Keratinocyte (primary cell): ENCODE data around the gene SH3BP1. TPM values are rescaled to one million over a fixed set of nuclear protein-coding genes. Genes with fewer than 3 reads are reported as not detected.

Source experiments
- DNase-seq: peaks from one replicate; pipeline ENCODE4 v3.0.0-alpha.2; 2011; ENCODE audit warnings: low read depth, missing footprints, low spot score
- FAIRE-seq: peaks from 2 replicates; lab custom pipeline; 2011; peaks lifted over from hg19 to GRCh38; lab: Jason Lieb, UNC
- H2AFZ ChIP-seq: 2 replicates; pipeline ENCODE4 v1.6.0; 2012; ENCODE audit warnings: low read length, control low read depth, inconsistent platforms; ENCODE audit not compliant: control insufficient read depth
- H3K27ac ChIP-seq: 2 replicates; pipeline ENCODE4 v1.5.1; 2011; ENCODE audit warnings: low read length; ENCODE audit not compliant: control insufficient read depth, insufficient read depth
- H3K27me3 ChIP-seq: 3 replicates; pipeline ENCODE4 v1.6.0; 2011; ENCODE audit warnings: low read length; ENCODE audit not compliant: control insufficient read depth, insufficient read depth; ENCODE audit errors: extremely low read depth
- H3K36me3 ChIP-seq, 2 experiments: 2 replicates in 1 of 2; 3 replicates in 1 of 2; pipeline ENCODE4 v1.5.1; 2011; ENCODE audit warnings: low read length in 2 of 2, mild to moderate bottlenecking in 1 of 2; ENCODE audit not compliant: control insufficient read depth in 2 of 2, insufficient read depth in 2 of 2; ENCODE audit errors: extremely low read depth in 1 of 2
- H3K4me1 ChIP-seq: 3 replicates; pipeline ENCODE4 v1.5.1; 2011; ENCODE audit warnings: low read length; ENCODE audit not compliant: control insufficient read depth, insufficient read depth; ENCODE audit errors: extremely low read depth
- H3K4me2 ChIP-seq: 3 replicates; pipeline ENCODE4 v1.6.0; 2011; ENCODE audit warnings: low read depth, low read length; ENCODE audit not compliant: control insufficient read depth, insufficient read depth; ENCODE audit errors: extremely low read depth
- H3K4me3 ChIP-seq, 3 experiments: fragments of 200-600 bp in 1 of 3; sonication (generic) in 1 of 3; 2 replicates in 2 of 3; 3 replicates in 1 of 3; pipeline ENCODE4 v1.5.1; 2011 to 2016; ENCODE audit warnings: low read length in 3 of 3, mild to moderate bottlenecking in 3 of 3, control low read depth in 2 of 3, inconsistent platforms in 1 of 3, low read depth in 1 of 3, mixed read lengths in 1 of 3, mixed run types in 1 of 3, moderate library complexity in 1 of 3; ENCODE audit not compliant: control insufficient read depth in 2 of 3, insufficient read depth in 2 of 3; ENCODE audit errors: extremely low read depth in 1 of 3
- H3K79me2 ChIP-seq: 2 replicates; pipeline ENCODE4 v1.6.0; 2012; ENCODE audit warnings: low read length; ENCODE audit not compliant: control insufficient read depth, insufficient read depth
- H3K9ac ChIP-seq: 3 replicates; pipeline ENCODE4 v1.6.0; 2011; ENCODE audit warnings: low read length; ENCODE audit not compliant: control insufficient read depth, insufficient read depth; ENCODE audit errors: extremely low read depth
- H3K9me1 ChIP-seq: 3 replicates; pipeline ENCODE4 v1.6.0; 2011; ENCODE audit warnings: low read length; ENCODE audit not compliant: control insufficient read depth, insufficient read depth; ENCODE audit errors: extremely low read depth
- H3K9me3 ChIP-seq: 2 replicates; pipeline ENCODE4 v1.5.1; 2012; ENCODE audit warnings: low read depth, low read length; ENCODE audit not compliant: control insufficient read depth
- H4K20me1 ChIP-seq: 3 replicates; pipeline ENCODE4 v1.6.0; 2011; ENCODE audit warnings: low read length; ENCODE audit not compliant: control insufficient read depth, insufficient read depth; ENCODE audit errors: extremely low read depth
- CTCF ChIP-seq, 3 experiments: IDR thresholded peaks in 1 of 3; conservative IDR thresholded peaks in 1 of 3; optimal IDR thresholded peaks in 1 of 3; 2 replicates in 2 of 3; 3 replicates in 1 of 3; pipeline versions ENCODE3 to v1.5.1; 2011; ENCODE audit warnings: low read length in 3 of 3, mild to moderate bottlenecking in 3 of 3, moderate library complexity in 2 of 3, control low read depth in 1 of 3, inconsistent platforms in 1 of 3; ENCODE audit not compliant: insufficient read depth in 2 of 3; ENCODE audit errors: extremely low read depth in 1 of 3
- EZH2 ChIP-seq: IDR thresholded peaks from one replicate; pipeline ENCODE4 v1.6.1; 2012; ENCODE audit warnings: inconsistent platforms, mild to moderate bottlenecking, low read length, moderate library complexity
- dilution Hi-C: fragments of 300-500 bp; cut with MboI; formaldehyde crosslinking; loops from one replicate; pipeline ENCODE4 v1.7.0; 2020; ENCODE audit warnings: low sequenced_read_pairs; ENCODE audit not compliant: extremely low pct_ligation_motif_present
- polyA plus RNA-seq, 5 experiments: library from polyadenylated mRNA; depleted of rRNA in 3 of 5; stranded (reverse) in 3 of 5; stranded (forward) in 1 of 5; unstranded in 1 of 5; fragments of >200 nt; gene quantifications; 1 replicate in 1 of 5; 2 replicates in 3 of 5; 3 replicates in 1 of 5; pipeline versions ENCODE4 v1.2.1 to v1.2.3, GENCODE V29; 2011 to 2012; ENCODE audit warnings: missing spikeins in 2 of 5, low read depth in 1 of 5, low replicate concordance in 1 of 5

The SH3BP1 gene
- polyA plus RNA-seq, 1 donor (not counting 4 experiments of a cell fraction or from before 2014, with no cell fraction given), result 27.2 TPM

GRCh38 chr22:37626144-37626543 is 13.3 kb upstream of the SH3BP1 start:
- H3K9ac ChIP-seq, result no peak overlapping the region
- TF ChIP-seq EZH2, result no peak
- no peak for TF ChIP-seq CTCF (optimal IDR thresholded peaks at IDR 0.05 in 1 of 3, IDR thresholded peaks at IDR 0.05 in 1 of 3, conservative IDR thresholded peaks at IDR 0.05 in 1 of 3; ENCODE audit: extremely low read depth in 1 of 3, insufficient read depth in 2 of 3, low read length in 3 of 3)
- no peak overlapping the region for H3K4me2 ChIP-seq
- dilution Hi-C loops, result no loop called here
- DNase-seq (no peak), FAIRE-seq (no peak)
- H4K20me1 ChIP-seq, result no peaks in the 10 kb centered on the region
- H3K36me3 ChIP-seq, result peaks cover 27 to 28% of the 10 kb centered on the region in 2 experiments
- no peaks in the 10 kb centered on the region for H3K9me1 ChIP-seq
- H3K27me3 ChIP-seq, result no peaks in the 10 kb centered on the region
- no peak overlapping the region for H2AFZ ChIP-seq
- no peak overlapping the region for H3K4me3 ChIP-seq
- H3K4me1 ChIP-seq, result peaks cover 7% of the 10 kb centered on the region
- no peaks in the 10 kb centered on the region for H3K9me3 ChIP-seq
- H3K27ac ChIP-seq, result no peak overlapping the region
- H3K79me2 ChIP-seq, result no peaks in the 10 kb centered on the region

- DNase-seq, result no peak
- Histone ChIP-seq H3K79me2 (no peaks in the 10 kb centered on the region), H3K9ac (no peak overlapping the region), H3K9me1 (no peaks in the 10 kb centered on the region), H3K4me1 (peaks cover 7% of the 10 kb centered on the region), H3K27me3 (no peaks in the 10 kb centered on the region), H4K20me1 (no peaks in the 10 kb centered on the region), H3K4me2 (no peak overlapping the region), H3K4me3 (no peak overlapping the region), H3K27ac (no peak overlapping the region), H3K9me3 (no peaks in the 10 kb centered on the region), H2AFZ (no peak overlapping the region), H3K36me3 (peaks cover 29% of the 10 kb centered on the region in 2 experiments)
- FAIRE-seq, result no peak
- TF ChIP-seq CTCF (optimal IDR thresholded peaks at IDR 0.05 in 1 of 3, IDR thresholded peaks at IDR 0.05 in 1 of 3, conservative IDR thresholded peaks at IDR 0.05 in 1 of 3; ENCODE audit: extremely low read depth in 1 of 3, insufficient read depth in 2 of 3, low read length in 3 of 3) (no peak), EZH2 (no peak)
- dilution Hi-C loops, result no loop called here
Observed at GRCh38 chr22:37626556-37627075, 12.9 kb upstream of the SH3BP1 start.
